KMS-11 (cell line): ENCODE measurements around the gene LEMD2.

ENCODE experiments used
- H2AFZ ChIP-seq: fragments of 200-600 bp; sonication (generic); 2 replicates; pipeline ENCODE4 v1.6.1; 2016; ENCODE audit warnings: antibody characterized with exemption, mixed run types, low read depth
- H3K27ac ChIP-seq: fragments of 200-600 bp; sonication (generic); 2 replicates; pipeline ENCODE4 v1.6.1; 2016; ENCODE audit warnings: mild to moderate bottlenecking, mixed run types
- H3K27me3 ChIP-seq: fragments of 200-600 bp; sonication (generic); 2 replicates; pipeline ENCODE4 v1.6.1; 2017; ENCODE audit warnings: mild to moderate bottlenecking, low read depth, mixed run types, moderate library complexity; ENCODE audit not compliant: insufficient read depth
- H3K36me3 ChIP-seq: fragments of 200-600 bp; sonication (generic); 2 replicates; pipeline ENCODE4 v1.6.1; 2017; ENCODE audit warnings: mild to moderate bottlenecking, mixed run types; ENCODE audit not compliant: insufficient read depth
- H3K4me1 ChIP-seq: fragments of 200-600 bp; sonication (generic); 2 replicates; pipeline ENCODE4 v1.6.1; 2016; ENCODE audit warnings: mild to moderate bottlenecking, low read depth, mixed run types; ENCODE audit not compliant: poor library complexity, severe bottlenecking
- H3K4me2 ChIP-seq: fragments of 200-600 bp; sonication (generic); 2 replicates; pipeline ENCODE4 v1.7.0; 2016; ENCODE audit warnings: mild to moderate bottlenecking, mixed run types
- H3K4me3 ChIP-seq: fragments of 200-600 bp; sonication (generic); IDR thresholded peaks from 2 replicates; pipeline ENCODE4 v1.6.1; 2017; ENCODE audit warnings: low read depth, low read length, mixed read lengths; ENCODE audit not compliant: insufficient read depth
- H3K79me2 ChIP-seq: fragments of 200-600 bp; sonication (generic); 2 replicates; pipeline ENCODE4 v1.6.1; 2016; ENCODE audit warnings: low read depth, mixed run types; ENCODE audit not compliant: insufficient read depth
- H3K9ac ChIP-seq: fragments of 200-600 bp; sonication (generic); 2 replicates; pipeline ENCODE4 v1.6.1; 2016; ENCODE audit warnings: mild to moderate bottlenecking, mixed run types
- H4K20me1 ChIP-seq: fragments of 200-600 bp; sonication (generic); 2 replicates; pipeline ENCODE4 v1.6.1; 2016; ENCODE audit warnings: mild to moderate bottlenecking, mixed run types; ENCODE audit not compliant: insufficient read depth
- TF ChIP-seq, protein P1 (sequence below): fragments of 200-600 bp; sonication (generic); conservative IDR thresholded peaks from 2 replicates; pipeline ENCODE4 v1.6.1; 2017; ENCODE audit warnings: low read depth, mild to moderate bottlenecking, antibody characterized with exemption, low read length, moderate library complexity, mixed read lengths

LEMD2 gene

DNA sequence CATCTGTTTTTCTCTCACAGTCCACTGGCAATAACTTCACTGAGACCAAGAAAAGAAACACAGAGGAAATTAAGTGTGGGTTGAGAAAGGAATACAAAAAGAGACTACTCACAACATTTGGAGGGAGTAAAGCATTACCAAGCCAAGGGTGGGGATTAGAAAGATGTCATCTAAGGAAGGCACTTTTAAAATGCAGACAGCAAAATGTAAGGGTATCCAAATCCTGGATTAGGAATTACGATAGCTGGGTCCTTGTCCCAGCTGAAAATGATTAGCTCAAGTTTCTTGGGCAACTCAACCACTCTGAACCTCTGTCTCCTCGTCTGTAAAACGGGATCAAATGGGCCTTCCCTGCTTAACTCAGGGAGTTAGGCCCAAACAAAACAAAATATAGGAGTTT, 2.2 kb downstream of the LEMD2 start:
- no peak overlapping the region for H3K27ac ChIP-seq
- peaks cover 13% of the 10 kb centered on the region for H3K4me1 ChIP-seq
- no peaks in the 10 kb centered on the region for H3K36me3 ChIP-seq
- peaks cover 7% of the 10 kb centered on the region; the same call in 1 of the 2 replicates for H3K27me3 ChIP-seq
- H3K9ac ChIP-seq, result no peak overlapping the region
- 0 out of 2 replicates have a peak overlapping the region, but pooled peaks have one; percentile 82 for H3K4me2 ChIP-seq
- H2AFZ ChIP-seq, result no peak overlapping the region
- H3K79me2 ChIP-seq, result peaks cover 12% of the 10 kb centered on the region; the same call in 1 of the 2 replicates
- H4K20me1 ChIP-seq, result no peaks in the 10 kb centered on the region
- H3K4me3 ChIP-seq, result no peak overlapping the region
- TF ChIP-seq, protein P1, sequence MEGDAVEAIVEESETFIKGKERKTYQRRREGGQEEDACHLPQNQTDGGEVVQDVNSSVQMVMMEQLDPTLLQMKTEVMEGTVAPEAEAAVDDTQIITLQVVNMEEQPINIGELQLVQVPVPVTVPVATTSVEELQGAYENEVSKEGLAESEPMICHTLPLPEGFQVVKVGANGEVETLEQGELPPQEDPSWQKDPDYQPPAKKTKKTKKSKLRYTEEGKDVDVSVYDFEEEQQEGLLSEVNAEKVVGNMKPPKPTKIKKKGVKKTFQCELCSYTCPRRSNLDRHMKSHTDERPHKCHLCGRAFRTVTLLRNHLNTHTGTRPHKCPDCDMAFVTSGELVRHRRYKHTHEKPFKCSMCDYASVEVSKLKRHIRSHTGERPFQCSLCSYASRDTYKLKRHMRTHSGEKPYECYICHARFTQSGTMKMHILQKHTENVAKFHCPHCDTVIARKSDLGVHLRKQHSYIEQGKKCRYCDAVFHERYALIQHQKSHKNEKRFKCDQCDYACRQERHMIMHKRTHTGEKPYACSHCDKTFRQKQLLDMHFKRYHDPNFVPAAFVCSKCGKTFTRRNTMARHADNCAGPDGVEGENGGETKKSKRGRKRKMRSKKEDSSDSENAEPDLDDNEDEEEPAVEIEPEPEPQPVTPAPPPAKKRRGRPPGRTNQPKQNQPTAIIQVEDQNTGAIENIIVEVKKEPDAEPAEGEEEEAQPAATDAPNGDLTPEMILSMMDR, result no peak

- Histone ChIP-seq H3K79me2 (peaks cover 12% of the 10 kb centered on the region; the same call in 1 of the 2 replicates), H3K4me1 (peaks cover 13% of the 10 kb centered on the region), H3K27ac (no peak overlapping the region), H3K4me3 (no peak overlapping the region), H3K27me3 (no peaks in the 10 kb centered on the region; the same call in 1 of the 2 replicates), H4K20me1 (no peaks in the 10 kb centered on the region), H3K4me2 (no peak overlapping the region), H2AFZ (no peak overlapping the region), H3K36me3 (no peaks in the 10 kb centered on the region), H3K9ac (no peak overlapping the region)
- TF ChIP-seq, protein P1, result no peak
Observed at GRCh38 chr6:33785778-33786177, 3.2 kb downstream of the LEMD2 start.

DNA sequence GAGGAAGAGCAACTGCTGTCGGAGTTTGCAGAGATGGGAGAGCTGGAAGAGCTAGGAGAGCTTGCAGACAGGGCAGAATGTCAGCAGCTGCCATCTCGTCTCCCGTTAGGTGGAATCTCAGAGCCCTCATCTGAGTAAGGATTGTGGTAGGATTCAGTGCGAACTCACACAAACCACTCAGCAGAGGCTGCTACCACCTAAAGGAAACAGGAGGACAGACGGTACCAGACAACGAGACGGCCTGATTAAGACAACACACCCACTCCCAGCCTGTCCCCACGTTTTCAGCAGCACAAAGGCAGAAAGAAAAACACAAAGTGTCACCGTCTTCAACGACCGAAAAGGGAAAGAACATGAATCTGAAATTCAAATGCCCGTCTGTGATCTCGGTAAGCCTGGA, 4.1 kb downstream of the LEMD2 start:
- Histone ChIP-seq H3K4me3 (no peak overlapping the region), H3K4me2 (no peak overlapping the region), H3K9ac (no peak overlapping the region), H3K79me2 (peaks cover 12% of the 10 kb centered on the region; the same call in 1 of the 2 replicates), H3K27ac (no peak overlapping the region), H3K27me3 (no peaks in the 10 kb centered on the region), H3K36me3 (no peaks in the 10 kb centered on the region), H2AFZ (no peak overlapping the region), H4K20me1 (no peaks in the 10 kb centered on the region), H3K4me1 (peaks cover 13% of the 10 kb centered on the region)
- TF ChIP-seq, protein P1, result no peak

GRCh38 chr6:33783781-33784520, 5.0 kb downstream of the LEMD2 start:
- TF ChIP-seq, protein P1, result no peak
- Histone ChIP-seq H3K4me3 (no peak overlapping the region), H3K27ac (no peak overlapping the region), H4K20me1 (no peaks in the 10 kb centered on the region), H3K4me2 (no peak overlapping the region), H2AFZ (no peak overlapping the region), H3K79me2 (peaks cover 12% of the 10 kb centered on the region; the same call in 1 of the 2 replicates), H3K36me3 (no peaks in the 10 kb centered on the region), H3K9ac (no peak overlapping the region), H3K27me3 (no peaks in the 10 kb centered on the region), H3K4me1 (peaks cover 13% of the 10 kb centered on the region)
